SK-N-SH (cell line): ENCODE results near the gene FCRL2. TPM values are rescaled to one million over a fixed set of nuclear protein-coding genes. Genes with fewer than 3 reads are reported as not detected.

Experiments
- CTCF ChIA-PET: fragments of 300-600, 350-600 bp; formaldehyde crosslinking; extraction: SDS; loops from one replicate; lab custom pipeline; 2021; lab: Yijun Ruan, JAX
- POLR2A ChIA-PET: fragments of 350-600 bp; sonication (Branson Sonifier 250); formaldehyde crosslinking; extraction: SDS; loops from one replicate; lab custom pipeline; 2020; ENCODE audit warnings: antibody characterized with exemption, inconsistent platforms; lab: Yijun Ruan, JAX
- DNase-seq: peaks from one replicate; pipeline ENCODE4 v3.0.0; 2012
- H2AFZ ChIP-seq: fragments of 200-600 bp; sonication (generic); 2 replicates; pipeline ENCODE4 v1.8.1; 2016; ENCODE audit warnings: antibody characterized with exemption, mild to moderate bottlenecking, low read depth
- H3F3A ChIP-seq: fragments of 200-600 bp; sonication (generic); replicated peaks from 2 replicates; pipeline ENCODE3; 2016; ENCODE audit warnings: antibody characterized with exemption, mild to moderate bottlenecking; ENCODE audit not compliant: insufficient read depth
- H3K27ac ChIP-seq, 2 experiments: fragments of 200-500 bp in 1 of 2; fragments of 200-600 bp in 1 of 2; sonication (Bioruptor generic) in 1 of 2; sonication (generic), shearing (Covaris generic) in 1 of 2; 2 replicates each; pipeline versions ENCODE4 v1.5.1 to v1.6.1; 2014 to 2016; ENCODE audit warnings: low read depth in 2 of 2, inconsistent platforms in 1 of 2, low read length in 1 of 2, mild to moderate bottlenecking in 1 of 2, mixed read lengths in 1 of 2
- H3K27me3 ChIP-seq: fragments of 200-600 bp; sonication (generic), shearing (Covaris generic); 2 replicates; pipeline ENCODE4 v1.6.1; 2016; ENCODE audit warnings: mixed run types; ENCODE audit not compliant: insufficient read depth
- H3K36me3 ChIP-seq, 2 experiments: fragments of 200-500 bp in 1 of 2; fragments of 200-600 bp in 1 of 2; sonication (Bioruptor generic) in 1 of 2; sonication (generic) in 1 of 2; replicated peaks in 1 of 2; 2 replicates each; pipeline versions ENCODE3 to v1.5.1; 2014 to 2016; ENCODE audit warnings: low read length in 1 of 2, mild to moderate bottlenecking in 1 of 2; ENCODE audit not compliant: insufficient read depth in 2 of 2, control insufficient read depth in 1 of 2
- H3K4me1 ChIP-seq, 2 experiments: fragments of 200-500 bp in 1 of 2; fragments of 200-600 bp in 1 of 2; sonication (Bioruptor generic) in 1 of 2; sonication (generic), shearing (Covaris generic) in 1 of 2; 2 replicates each; pipeline versions ENCODE4 v1.5.1 to v1.6.1; 2014 to 2016; ENCODE audit warnings: low read depth in 1 of 2, low read length in 1 of 2, mixed run types in 1 of 2; ENCODE audit not compliant: insufficient read depth in 2 of 2, control insufficient read depth in 1 of 2
- H3K4me2 ChIP-seq: fragments of 200-600 bp; sonication (generic), shearing (Covaris generic); 2 replicates; pipeline ENCODE4 v1.6.1; 2017; ENCODE audit warnings: mixed run types
- H3K4me3 ChIP-seq, 2 experiments: fragments of 200-500 bp in 1 of 2; fragments of 200-600 bp in 1 of 2; sonication (Bioruptor generic) in 1 of 2; sonication (generic), shearing (Covaris generic) in 1 of 2; 2 replicates each; pipeline versions ENCODE4 v1.5.1 to v1.8.1; 2014 to 2016; ENCODE audit warnings: low read depth in 2 of 2, inconsistent platforms in 1 of 2, low read length in 1 of 2, mild to moderate bottlenecking in 1 of 2, mixed read lengths in 1 of 2, moderate library complexity in 1 of 2
- H3K79me2 ChIP-seq: fragments of 200-600 bp; sonication (generic); 2 replicates; pipeline ENCODE4 v1.8.1; 2017; ENCODE audit warnings: mild to moderate bottlenecking; ENCODE audit not compliant: insufficient read depth
- H3K9ac ChIP-seq: fragments of 200-600 bp; sonication (generic); 2 replicates; pipeline ENCODE4 v1.6.1; 2017; ENCODE audit warnings: mixed run types
- H3K9me2 ChIP-seq: fragments of 200-600 bp; sonication (generic); 2 replicates; pipeline ENCODE4 v1.6.1; 2017; ENCODE audit warnings: mixed run types
- H3K9me3 ChIP-seq: fragments of 200-600 bp; sonication (generic); 2 replicates; pipeline ENCODE4 v1.6.1; 2017; ENCODE audit warnings: mixed run types, mild to moderate bottlenecking, moderate library complexity
- H4K20me1 ChIP-seq: fragments of 200-600 bp; sonication (generic); 2 replicates; pipeline ENCODE4 v1.6.1; 2017; ENCODE audit warnings: mild to moderate bottlenecking, mixed run types; ENCODE audit not compliant: insufficient read depth
- FOSL2 ChIP-seq: IDR thresholded peaks from 2 replicates; pipeline ENCODE4 v1.4.0; 2012; ENCODE audit warnings: low read depth, mild to moderate bottlenecking, moderate library complexity, borderline replicate concordance
- FOXJ3 ChIP-seq: sonication (generic); formaldehyde crosslinking; IDR thresholded peaks from 2 replicates; pipeline ENCODE4 v1.5.1; 2020; ENCODE audit warnings: mild to moderate bottlenecking, missing genetic modification reagents
- POLR2AphosphoS5 ChIP-seq: IDR thresholded peaks from 2 replicates; pipeline ENCODE4 v1.6.1; 2012; ENCODE audit warnings: low read depth, low read length
- RAD21 ChIP-seq: IDR thresholded peaks from 2 replicates; pipeline ENCODE4 v1.6.1; 2012; ENCODE audit warnings: mild to moderate bottlenecking, low read length
- RCOR1 ChIP-seq: fragments of 150-350 bp; IDR thresholded peaks from 2 replicates; pipeline ENCODE4 v1.6.1; 2017; ENCODE audit warnings: antibody characterized with exemption, low read length
- SIN3A ChIP-seq: IDR thresholded peaks from 2 replicates; pipeline ENCODE4 v1.6.1; 2012; ENCODE audit warnings: low read depth, mild to moderate bottlenecking, low read length, moderate library complexity, borderline replicate concordance
- SMC3 ChIP-seq: IDR thresholded peaks from 2 replicates; pipeline ENCODE4 v1.6.1; 2012; ENCODE audit warnings: low read depth, low read length, improper control_type of control experiment
- TAF1 ChIP-seq: IDR thresholded peaks from 2 replicates; pipeline ENCODE4 v1.6.1; 2012; ENCODE audit warnings: low read depth, mild to moderate bottlenecking, low read length, moderate library complexity, borderline replicate concordance
- TEAD4 ChIP-seq: IDR thresholded peaks from 2 replicates; pipeline ENCODE4 v1.4.0; 2012; ENCODE audit warnings: mild to moderate bottlenecking, borderline replicate concordance; ENCODE audit not compliant: insufficient read depth
- WGBS: methylation state at CpG from one replicate; pipeline ENCODE4 v1.1.6; 2017; ENCODE audit warnings: low lambda C conversion rate; 5-methylcytosine and 5-hydroxymethylcytosine counted together
- polyA plus RNA-seq, 3 experiments: library from polyadenylated mRNA; depleted of rRNA; stranded (reverse); fragments of >200 nt; gene quantifications; 2 replicates each; pipeline ENCODE4 v1.2.3, GENCODE V29; 2012
- TF ChIP-seq, protein P1 (sequence below): IDR thresholded peaks from 2 replicates; pipeline ENCODE4 v1.6.1; 2012; ENCODE audit warnings: mild to moderate bottlenecking, low read depth, low read length, moderate library complexity
- TF ChIP-seq, protein P2 (sequence below): fragments of 200-600 bp; sonication (generic); IDR thresholded peaks from 2 replicates; pipeline ENCODE4 v1.6.1; 2017; ENCODE audit warnings: antibody characterized with exemption, mild to moderate bottlenecking, moderate library complexity
- TF ChIP-seq, protein P3 (sequence below): IDR thresholded peaks from 2 replicates; pipeline ENCODE4 v1.4.0; 2012; ENCODE audit warnings: low read depth, borderline replicate concordance

FCRL2 gene
- polyA plus RNA-seq, 1 of the 3 experiments (the other 2 are of a cell fraction) = not detected

DNA sequence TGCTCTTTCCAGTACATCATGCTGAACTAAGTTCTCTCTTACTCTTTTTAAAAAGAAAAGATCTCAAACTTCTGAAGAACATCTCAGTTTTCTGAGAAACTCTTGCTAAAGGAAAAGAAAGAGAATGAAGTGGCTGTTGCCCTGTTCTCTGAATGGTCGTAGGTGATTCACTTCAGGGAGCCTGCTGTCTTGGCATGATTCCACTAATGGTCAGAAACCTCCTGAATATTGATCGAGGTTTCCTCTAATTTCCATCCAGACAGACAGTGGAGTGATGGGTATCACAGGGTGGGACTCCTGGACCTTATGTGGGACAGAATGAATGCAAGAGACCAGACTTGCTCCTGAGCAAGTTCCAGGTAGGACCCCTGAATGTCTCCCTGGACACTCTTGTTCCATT is 2.5 kb downstream of the FCRL2 start:
- TF ChIP-seq SMC3 = no peak
- TF ChIP-seq RAD21 = no peak
- TF ChIP-seq, protein P1, sequence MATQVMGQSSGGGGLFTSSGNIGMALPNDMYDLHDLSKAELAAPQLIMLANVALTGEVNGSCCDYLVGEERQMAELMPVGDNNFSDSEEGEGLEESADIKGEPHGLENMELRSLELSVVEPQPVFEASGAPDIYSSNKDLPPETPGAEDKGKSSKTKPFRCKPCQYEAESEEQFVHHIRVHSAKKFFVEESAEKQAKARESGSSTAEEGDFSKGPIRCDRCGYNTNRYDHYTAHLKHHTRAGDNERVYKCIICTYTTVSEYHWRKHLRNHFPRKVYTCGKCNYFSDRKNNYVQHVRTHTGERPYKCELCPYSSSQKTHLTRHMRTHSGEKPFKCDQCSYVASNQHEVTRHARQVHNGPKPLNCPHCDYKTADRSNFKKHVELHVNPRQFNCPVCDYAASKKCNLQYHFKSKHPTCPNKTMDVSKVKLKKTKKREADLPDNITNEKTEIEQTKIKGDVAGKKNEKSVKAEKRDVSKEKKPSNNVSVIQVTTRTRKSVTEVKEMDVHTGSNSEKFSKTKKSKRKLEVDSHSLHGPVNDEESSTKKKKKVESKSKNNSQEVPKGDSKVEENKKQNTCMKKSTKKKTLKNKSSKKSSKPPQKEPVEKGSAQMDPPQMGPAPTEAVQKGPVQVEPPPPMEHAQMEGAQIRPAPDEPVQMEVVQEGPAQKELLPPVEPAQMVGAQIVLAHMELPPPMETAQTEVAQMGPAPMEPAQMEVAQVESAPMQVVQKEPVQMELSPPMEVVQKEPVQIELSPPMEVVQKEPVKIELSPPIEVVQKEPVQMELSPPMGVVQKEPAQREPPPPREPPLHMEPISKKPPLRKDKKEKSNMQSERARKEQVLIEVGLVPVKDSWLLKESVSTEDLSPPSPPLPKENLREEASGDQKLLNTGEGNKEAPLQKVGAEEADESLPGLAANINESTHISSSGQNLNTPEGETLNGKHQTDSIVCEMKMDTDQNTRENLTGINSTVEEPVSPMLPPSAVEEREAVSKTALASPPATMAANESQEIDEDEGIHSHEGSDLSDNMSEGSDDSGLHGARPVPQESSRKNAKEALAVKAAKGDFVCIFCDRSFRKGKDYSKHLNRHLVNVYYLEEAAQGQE = no peak
- TF ChIP-seq RCOR1 = no peak
- no peak for TF ChIP-seq FOXJ3 (CRISPR knock-in tag)
- no peak for TF ChIP-seq FOSL2
- no peak for TF ChIP-seq TAF1
- no peak for TF ChIP-seq POLR2AphosphoS5
- no peak for DNase-seq
- Histone ChIP-seq H3K79me2 (no peaks in the 10 kb centered on the region), H3K9me2 (no peaks in the 10 kb centered on the region), H3K4me1 (no peaks in the 10 kb centered on the region; a peak in 1 of 4 replicates), H3K4me3 (no peak overlapping the region), H3K27me3 (no peaks in the 10 kb centered on the region; the same call in 1 of the 2 replicates), H3K27ac (no peak overlapping the region), H4K20me1 (no peaks in the 10 kb centered on the region), H3F3A (no peaks in the 10 kb centered on the region), H2AFZ (no peak overlapping the region), H3K9me3 (no peaks in the 10 kb centered on the region), H3K36me3 (no peaks in the 10 kb centered on the region), H3K9ac (no peak overlapping the region), H3K4me2 (no peak overlapping the region)
- ChIA-PET POLR2A (no interaction called here), CTCF (no interaction called here)
- 2% methylated on average over 2 of the region's 2 CpGs for WGBS

DNA sequence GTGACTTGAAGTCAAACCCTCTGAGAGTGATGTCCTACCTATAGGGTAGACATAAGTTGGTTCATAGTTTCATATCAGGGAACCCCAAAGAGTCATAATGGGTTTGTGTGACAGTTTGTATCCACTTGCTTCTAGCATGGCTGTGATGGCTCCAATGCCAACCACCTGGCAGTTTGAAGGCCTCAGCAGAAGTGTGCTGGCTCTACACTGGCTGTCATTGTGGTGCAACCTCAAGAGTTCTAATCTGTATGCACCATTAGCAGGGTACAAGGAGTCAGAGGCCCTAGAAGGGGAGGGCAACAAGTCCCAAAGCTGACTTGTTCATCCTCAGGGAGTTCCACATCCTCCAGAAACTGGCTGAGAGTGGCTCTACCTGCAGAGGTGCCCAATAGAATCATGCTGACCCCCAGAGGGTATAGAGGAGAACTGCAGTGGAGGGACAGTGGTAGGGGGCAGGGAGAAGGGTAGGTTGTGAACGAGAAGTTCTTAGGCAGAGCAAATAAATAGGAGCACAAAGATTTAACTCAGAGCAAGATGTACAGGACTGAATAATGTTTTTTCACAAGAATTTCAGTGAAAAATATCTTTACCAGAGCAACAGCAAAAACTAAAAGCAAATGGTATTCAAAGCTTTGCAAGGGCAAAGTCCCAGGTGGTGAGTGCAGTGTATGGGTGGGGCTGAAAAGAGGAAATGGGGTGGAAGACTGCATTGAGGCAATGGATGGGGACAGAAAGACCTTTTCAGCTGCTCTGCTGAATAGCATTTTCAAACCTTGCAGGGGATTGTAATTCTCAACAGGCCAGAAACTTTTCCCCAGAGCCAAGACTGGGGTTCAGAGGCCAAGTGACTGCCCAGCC is 3.2 kb downstream of the FCRL2 start:
- WGBS = 0% methylated on average over 1 of the region's 1 CpG

More for the DNA sequence above, 3.2 kb downstream of the FCRL2 start:
- ChIA-PET POLR2A (no interaction called here), CTCF (no interaction called here)
- Histone ChIP-seq H3K9ac (no peak overlapping the region), H3K36me3 (no peaks in the 10 kb centered on the region), H3K27me3 (peaks cover 5% of the 10 kb centered on the region; the same call in 1 of the 2 replicates), H4K20me1 (no peaks in the 10 kb centered on the region), H3K79me2 (no peaks in the 10 kb centered on the region), H3K9me3 (no peaks in the 10 kb centered on the region), H3K9me2 (no peaks in the 10 kb centered on the region), H2AFZ (no peak overlapping the region), H3K4me1 (no peaks in the 10 kb centered on the region; a peak in 1 of 4 replicates), H3K4me3 (no peak overlapping the region), H3F3A (no peaks in the 10 kb centered on the region), H3K4me2 (no peak overlapping the region), H3K27ac (no peak overlapping the region)
- TF ChIP-seq, protein P2, sequence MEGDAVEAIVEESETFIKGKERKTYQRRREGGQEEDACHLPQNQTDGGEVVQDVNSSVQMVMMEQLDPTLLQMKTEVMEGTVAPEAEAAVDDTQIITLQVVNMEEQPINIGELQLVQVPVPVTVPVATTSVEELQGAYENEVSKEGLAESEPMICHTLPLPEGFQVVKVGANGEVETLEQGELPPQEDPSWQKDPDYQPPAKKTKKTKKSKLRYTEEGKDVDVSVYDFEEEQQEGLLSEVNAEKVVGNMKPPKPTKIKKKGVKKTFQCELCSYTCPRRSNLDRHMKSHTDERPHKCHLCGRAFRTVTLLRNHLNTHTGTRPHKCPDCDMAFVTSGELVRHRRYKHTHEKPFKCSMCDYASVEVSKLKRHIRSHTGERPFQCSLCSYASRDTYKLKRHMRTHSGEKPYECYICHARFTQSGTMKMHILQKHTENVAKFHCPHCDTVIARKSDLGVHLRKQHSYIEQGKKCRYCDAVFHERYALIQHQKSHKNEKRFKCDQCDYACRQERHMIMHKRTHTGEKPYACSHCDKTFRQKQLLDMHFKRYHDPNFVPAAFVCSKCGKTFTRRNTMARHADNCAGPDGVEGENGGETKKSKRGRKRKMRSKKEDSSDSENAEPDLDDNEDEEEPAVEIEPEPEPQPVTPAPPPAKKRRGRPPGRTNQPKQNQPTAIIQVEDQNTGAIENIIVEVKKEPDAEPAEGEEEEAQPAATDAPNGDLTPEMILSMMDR = peak; percentile 9; the same call in 1 of the 2 replicates
- TF ChIP-seq SIN3A = no peak
- no peak for TF ChIP-seq TEAD4
- TF ChIP-seq, protein P3, sequence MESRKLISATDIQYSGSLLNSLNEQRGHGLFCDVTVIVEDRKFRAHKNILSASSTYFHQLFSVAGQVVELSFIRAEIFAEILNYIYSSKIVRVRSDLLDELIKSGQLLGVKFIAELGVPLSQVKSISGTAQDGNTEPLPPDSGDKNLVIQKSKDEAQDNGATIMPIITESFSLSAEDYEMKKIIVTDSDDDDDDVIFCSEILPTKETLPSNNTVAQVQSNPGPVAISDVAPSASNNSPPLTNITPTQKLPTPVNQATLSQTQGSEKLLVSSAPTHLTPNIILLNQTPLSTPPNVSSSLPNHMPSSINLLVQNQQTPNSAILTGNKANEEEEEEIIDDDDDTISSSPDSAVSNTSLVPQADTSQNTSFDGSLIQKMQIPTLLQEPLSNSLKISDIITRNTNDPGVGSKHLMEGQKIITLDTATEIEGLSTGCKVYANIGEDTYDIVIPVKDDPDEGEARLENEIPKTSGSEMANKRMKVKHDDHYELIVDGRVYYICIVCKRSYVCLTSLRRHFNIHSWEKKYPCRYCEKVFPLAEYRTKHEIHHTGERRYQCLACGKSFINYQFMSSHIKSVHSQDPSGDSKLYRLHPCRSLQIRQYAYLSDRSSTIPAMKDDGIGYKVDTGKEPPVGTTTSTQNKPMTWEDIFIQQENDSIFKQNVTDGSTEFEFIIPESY = no peak
- no peak for DNase-seq
